Esophagus squamous epithelium (tissue), 4 donors: ENCODE data around the gene RANGAP1.

Experiments used
- POLR2A ChIP-seq, 4 donors: fragments of 450-650 bp; IDR thresholded peaks; one replicate each; pipeline ENCODE4 v1.6.1; 2017; ENCODE audit warnings: antibody characterized with exemption in 4 of 4, mild to moderate bottlenecking in 4 of 4, moderate library complexity in 3 of 4
- TF ChIP-seq, protein P1 (sequence below), 6 experiments: fragments of 450-650 bp in 4 of 6; fragments of 200-600 bp in 2 of 6; sonication (generic) in 2 of 6; IDR thresholded peaks; one replicate each; pipeline ENCODE4 v1.5.1; 2016 to 2019; ENCODE audit warnings: antibody characterized with exemption in 6 of 6, mild to moderate bottlenecking in 4 of 6, moderate library complexity in 4 of 6

DNA sequence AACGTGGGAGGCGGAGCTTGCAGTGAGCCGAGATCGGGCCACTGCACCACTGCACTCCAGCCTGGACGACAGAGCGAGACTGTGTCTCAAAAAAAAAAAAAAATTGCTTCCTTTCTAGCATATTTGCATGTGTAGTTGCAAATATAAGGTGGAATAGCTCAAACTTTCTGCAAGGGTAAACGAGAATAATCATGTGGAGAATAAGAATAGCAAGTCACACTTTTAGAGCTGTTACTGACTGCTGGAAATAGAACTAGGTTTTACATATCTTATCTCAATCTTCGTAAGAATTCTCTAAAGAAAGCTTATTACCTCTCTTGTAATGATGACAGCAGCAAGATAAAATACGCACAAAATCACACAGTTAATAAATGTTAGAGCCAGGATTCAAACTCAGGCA lies 79.3 kb downstream of the RANGAP1 start:
- TF ChIP-seq, protein P1, sequence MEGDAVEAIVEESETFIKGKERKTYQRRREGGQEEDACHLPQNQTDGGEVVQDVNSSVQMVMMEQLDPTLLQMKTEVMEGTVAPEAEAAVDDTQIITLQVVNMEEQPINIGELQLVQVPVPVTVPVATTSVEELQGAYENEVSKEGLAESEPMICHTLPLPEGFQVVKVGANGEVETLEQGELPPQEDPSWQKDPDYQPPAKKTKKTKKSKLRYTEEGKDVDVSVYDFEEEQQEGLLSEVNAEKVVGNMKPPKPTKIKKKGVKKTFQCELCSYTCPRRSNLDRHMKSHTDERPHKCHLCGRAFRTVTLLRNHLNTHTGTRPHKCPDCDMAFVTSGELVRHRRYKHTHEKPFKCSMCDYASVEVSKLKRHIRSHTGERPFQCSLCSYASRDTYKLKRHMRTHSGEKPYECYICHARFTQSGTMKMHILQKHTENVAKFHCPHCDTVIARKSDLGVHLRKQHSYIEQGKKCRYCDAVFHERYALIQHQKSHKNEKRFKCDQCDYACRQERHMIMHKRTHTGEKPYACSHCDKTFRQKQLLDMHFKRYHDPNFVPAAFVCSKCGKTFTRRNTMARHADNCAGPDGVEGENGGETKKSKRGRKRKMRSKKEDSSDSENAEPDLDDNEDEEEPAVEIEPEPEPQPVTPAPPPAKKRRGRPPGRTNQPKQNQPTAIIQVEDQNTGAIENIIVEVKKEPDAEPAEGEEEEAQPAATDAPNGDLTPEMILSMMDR (IDR thresholded peaks at IDR 0.05): no peak
- no peak for TF ChIP-seq POLR2A (IDR thresholded peaks at IDR 0.05)
